BLaER1 (cell line): ENCODE data around the gene PDZK1.

Experiments used
- H3K27ac ChIP-seq: shearing (Covaris generic); formaldehyde crosslinking; 2 replicates; pipeline ENCODE4 v1.8.1; 2022
- H3K27me3 ChIP-seq: shearing (Covaris generic); formaldehyde crosslinking; 2 replicates; pipeline ENCODE4 v1.8.1; 2022
- H3K36me3 ChIP-seq: shearing (Covaris generic); formaldehyde crosslinking; 2 replicates; pipeline ENCODE4 v1.8.1; 2022
- H3K4me1 ChIP-seq: shearing (Covaris generic); formaldehyde crosslinking; 2 replicates; pipeline ENCODE4 v1.8.1; 2022
- H3K4me2 ChIP-seq: shearing (Covaris generic); formaldehyde crosslinking; 2 replicates; pipeline ENCODE4 v1.8.1; 2022
- H3K4me3 ChIP-seq: shearing (Covaris generic); formaldehyde crosslinking; 2 replicates; pipeline ENCODE4 v1.8.1; 2022
- H3K9ac ChIP-seq: shearing (Covaris generic); formaldehyde crosslinking; 2 replicates; pipeline ENCODE4 v1.8.1; 2022
- H3K9me3 ChIP-seq: shearing (Covaris generic); formaldehyde crosslinking; 2 replicates; pipeline ENCODE4 v1.8.1; 2022
- H4K20me1 ChIP-seq: shearing (Covaris generic); formaldehyde crosslinking; 2 replicates; pipeline ENCODE4 v1.8.1; 2022
- Cebpa-rat ChIP-seq: shearing (Covaris generic); IDR thresholded peaks from 2 replicates; pipeline ENCODE4 v1.8.1; 2022

PDZK1 gene

GRCh38 chr1:145711213-145711651, 4.1 kb upstream of the PDZK1 start:
- no peaks in the 10 kb centered on the region for H3K27me3 ChIP-seq
- no peaks in the 10 kb centered on the region for H3K9me3 ChIP-seq
- no peak overlapping the region for H3K27ac ChIP-seq
- H3K36me3 ChIP-seq, result no peaks in the 10 kb centered on the region
- TF ChIP-seq Cebpa-rat, result no peak
- no peaks in the 10 kb centered on the region for H4K20me1 ChIP-seq
- no peaks in the 10 kb centered on the region for H3K4me1 ChIP-seq
- no peak overlapping the region for H3K9ac ChIP-seq
- H3K4me2 ChIP-seq, result no peak overlapping the region
- H3K4me3 ChIP-seq, result no peak overlapping the region

- H4K20me1 ChIP-seq, result no peaks in the 10 kb centered on the region
- no peak overlapping the region for H3K27ac ChIP-seq
- no peak overlapping the region for H3K4me3 ChIP-seq
- H3K9me3 ChIP-seq, result no peaks in the 10 kb centered on the region
- no peaks in the 10 kb centered on the region for H3K27me3 ChIP-seq
- H3K4me2 ChIP-seq, result no peak overlapping the region
- no peaks in the 10 kb centered on the region for H3K4me1 ChIP-seq
- no peak for TF ChIP-seq Cebpa-rat
- H3K9ac ChIP-seq, result no peak overlapping the region
- H3K36me3 ChIP-seq, result no peaks in the 10 kb centered on the region
These were observed 3.3 kb upstream of the PDZK1 start for GRCh38 chr1:145710291-145711027.

GRCh38 chr1:145708063-145708462, 895 bp upstream of the PDZK1 start:
- no peak overlapping the region for H3K4me2 ChIP-seq
- H3K27ac ChIP-seq, result no peak overlapping the region
- no peaks in the 10 kb centered on the region for H3K9me3 ChIP-seq
- TF ChIP-seq Cebpa-rat, result no peak
- H4K20me1 ChIP-seq, result no peaks in the 10 kb centered on the region
- no peaks in the 10 kb centered on the region for H3K27me3 ChIP-seq
- H3K4me1 ChIP-seq, result no peaks in the 10 kb centered on the region
- H3K9ac ChIP-seq, result no peak overlapping the region
- H3K4me3 ChIP-seq, result no peak overlapping the region
- no peaks in the 10 kb centered on the region for H3K36me3 ChIP-seq

GRCh38 chr1:145706086-145706664, 993 bp downstream of the PDZK1 start:
- H3K4me2 ChIP-seq, result no peak overlapping the region
- H3K9ac ChIP-seq, result no peak overlapping the region
- TF ChIP-seq Cebpa-rat, result no peak
- H3K27ac ChIP-seq, result no peak overlapping the region
- H3K27me3 ChIP-seq, result no peaks in the 10 kb centered on the region
- H3K9me3 ChIP-seq, result no peaks in the 10 kb centered on the region
- H4K20me1 ChIP-seq, result no peaks in the 10 kb centered on the region
- H3K4me1 ChIP-seq, result no peaks in the 10 kb centered on the region
- H3K36me3 ChIP-seq, result no peaks in the 10 kb centered on the region
- H3K4me3 ChIP-seq, result no peak overlapping the region

- H3K9me3 ChIP-seq, result no peaks in the 10 kb centered on the region
- TF ChIP-seq Cebpa-rat, result no peak
- H3K36me3 ChIP-seq, result no peaks in the 10 kb centered on the region
- no peak overlapping the region for H3K27ac ChIP-seq
- H3K9ac ChIP-seq, result no peak overlapping the region
- no peak overlapping the region for H3K4me3 ChIP-seq
- H3K4me1 ChIP-seq, result no peaks in the 10 kb centered on the region
- no peaks in the 10 kb centered on the region for H4K20me1 ChIP-seq
- no peaks in the 10 kb centered on the region for H3K27me3 ChIP-seq
- H3K4me2 ChIP-seq, result no peak overlapping the region
These were observed 1.5 kb downstream of the PDZK1 start for GRCh38 chr1:145705622-145706021.

- H3K4me1 ChIP-seq, result no peaks in the 10 kb centered on the region
- TF ChIP-seq Cebpa-rat, result no peak
- H3K4me3 ChIP-seq, result no peak overlapping the region
- no peaks in the 10 kb centered on the region for H3K27me3 ChIP-seq
- no peaks in the 10 kb centered on the region for H4K20me1 ChIP-seq
- H3K4me2 ChIP-seq, result no peak overlapping the region
- no peak overlapping the region for H3K27ac ChIP-seq
- no peak overlapping the region for H3K9ac ChIP-seq
- no peaks in the 10 kb centered on the region for H3K36me3 ChIP-seq
- H3K9me3 ChIP-seq, result no peaks in the 10 kb centered on the region
These were observed 4.3 kb downstream of the PDZK1 start for GRCh38 chr1:145702826-145703225.

GRCh38 chr1:145702052-145702451, 5.1 kb downstream of the PDZK1 start:
- no peaks in the 10 kb centered on the region for H3K9me3 ChIP-seq
- H4K20me1 ChIP-seq, result no peaks in the 10 kb centered on the region
- no peaks in the 10 kb centered on the region for H3K4me1 ChIP-seq
- no peak overlapping the region for H3K9ac ChIP-seq
- H3K27me3 ChIP-seq, result no peaks in the 10 kb centered on the region
- H3K4me2 ChIP-seq, result no peak overlapping the region
- H3K4me3 ChIP-seq, result no peak overlapping the region
- no peak overlapping the region for H3K27ac ChIP-seq
- H3K36me3 ChIP-seq, result no peaks in the 10 kb centered on the region
- no peak for TF ChIP-seq Cebpa-rat

- H3K4me1 ChIP-seq, result 0 out of 2 replicates have a peak, but pooled peaks cover 2% of the 10 kb centered on the region
- H3K4me3 ChIP-seq, result no peak overlapping the region
- no peaks in the 10 kb centered on the region for H3K27me3 ChIP-seq
- no peak overlapping the region for H3K9ac ChIP-seq
- no peak for TF ChIP-seq Cebpa-rat
- H3K4me2 ChIP-seq, result no peak overlapping the region
- H4K20me1 ChIP-seq, result no peaks in the 10 kb centered on the region
- H3K27ac ChIP-seq, result no peak overlapping the region
- no peaks in the 10 kb centered on the region for H3K9me3 ChIP-seq
- H3K36me3 ChIP-seq, result no peaks in the 10 kb centered on the region
These were observed 5.8 kb downstream of the PDZK1 start for GRCh38 chr1:145701306-145701862.

- Histone ChIP-seq H3K9me3 (no peaks in the 10 kb centered on the region), H3K9ac (no peak overlapping the region), H3K36me3 (no peaks in the 10 kb centered on the region), H3K27ac (no peak overlapping the region), H4K20me1 (no peaks in the 10 kb centered on the region), H3K27me3 (no peaks in the 10 kb centered on the region), H3K4me3 (no peak overlapping the region), H3K4me1 (0 out of 2 replicates have a peak, but pooled peaks cover 8% of the 10 kb centered on the region), H3K4me2 (no peak overlapping the region)
- no peak for TF ChIP-seq Cebpa-rat
These were observed 10.6 kb downstream of the PDZK1 start for GRCh38 chr1:145696630-145696960.

GRCh38 chr1:145695821-145696629, 11.1 kb downstream of the PDZK1 start:
- no peaks in the 10 kb centered on the region for H3K9me3 ChIP-seq
- no peak overlapping the region for H3K4me3 ChIP-seq
- H3K27ac ChIP-seq, result no peak overlapping the region
- TF ChIP-seq Cebpa-rat, result no peak
- no peaks in the 10 kb centered on the region for H3K36me3 ChIP-seq
- no peak overlapping the region for H3K4me2 ChIP-seq
- H3K27me3 ChIP-seq, result no peaks in the 10 kb centered on the region
- H3K9ac ChIP-seq, result no peak overlapping the region
- peaks cover 11% of the 10 kb centered on the region for H3K4me1 ChIP-seq
- no peaks in the 10 kb centered on the region for H4K20me1 ChIP-seq
